IPS DF 6.9 (cell line): ENCODE measurements around the gene PNP.
"Not testable (repeated sequence)": the region's sequence is repeated elsewhere in the genome, so short reads cannot be mapped to it uniquely, and the experiment has no call there.

Experiments
- DNase-seq: peaks from one replicate; pipeline ENCODE4 v3.0.0-alpha.2; 2013; ENCODE audit warnings: low read depth, low spot score
- H3K27ac ChIP-seq: one replicate; pipeline ENCODE4 v1.5.1; 2013; ENCODE audit warnings: low read length, control low read depth
- H3K27me3 ChIP-seq: 2 replicates; pipeline ENCODE4 v1.6.1; 2013; ENCODE audit warnings: mild to moderate bottlenecking, low read length; ENCODE audit not compliant: control insufficient read depth, insufficient read depth
- H3K36me3 ChIP-seq: 2 replicates; pipeline ENCODE4 v1.6.1; 2013; ENCODE audit warnings: low read length; ENCODE audit not compliant: control insufficient read depth, insufficient read depth
- H3K4me1 ChIP-seq: 2 replicates; pipeline ENCODE4 v1.6.1; 2013; ENCODE audit warnings: low read length; ENCODE audit not compliant: control insufficient read depth, insufficient read depth
- H3K4me3 ChIP-seq: 2 replicates; pipeline ENCODE4 v1.5.1; 2013; ENCODE audit warnings: mild to moderate bottlenecking, low read length
- H3K9me3 ChIP-seq: 2 replicates; pipeline ENCODE4 v1.6.1; 2013; ENCODE audit warnings: low read length, inconsistent platforms; ENCODE audit not compliant: control insufficient read depth, insufficient read depth
- WGBS: extraction: QIAGEN DNeasy Blood & Tissue Kit; methylation state at CpG from one replicate; pipeline ENCODE4 v1.1.7; 2013; ENCODE audit warnings: mixed read lengths, missing lambda C conversion rate; ENCODE audit not compliant: insufficient read length, insufficient coverage; 5-methylcytosine and 5-hydroxymethylcytosine counted together

The PNP gene

DNA sequence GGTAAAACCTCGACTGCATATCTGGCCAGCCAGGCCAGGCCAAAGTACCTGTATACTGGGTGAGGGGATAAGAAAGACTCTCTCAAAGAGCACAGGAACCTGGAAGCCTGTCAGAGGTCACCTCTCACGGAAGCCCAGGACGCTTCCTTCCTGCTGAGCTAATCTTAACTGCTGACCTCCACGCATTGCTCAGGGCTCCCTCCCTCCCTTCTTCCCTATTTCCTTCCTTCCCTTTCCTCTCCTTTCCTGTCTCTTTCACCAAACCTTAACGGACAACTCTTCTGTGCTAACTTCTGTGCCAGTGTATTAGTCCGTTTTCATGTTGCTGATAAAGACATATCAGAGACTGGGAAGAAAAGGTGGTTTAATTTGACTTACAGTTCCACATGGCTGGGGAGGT lies 21.4 kb downstream of the PNP start:
- Histone ChIP-seq H3K9me3 (no peaks in the 10 kb centered on the region; the same call in 1 of the 2 replicates), H3K4me1 (no peaks in the 10 kb centered on the region), H3K27me3 (no peaks in the 10 kb centered on the region), H3K4me3 (no peak overlapping the region), H3K27ac (no peak overlapping the region), H3K36me3 (no peaks in the 10 kb centered on the region)
- no peak for DNase-seq
- no CpG with 5 or more reads among the region's 6 CpGs for WGBS

DNA sequence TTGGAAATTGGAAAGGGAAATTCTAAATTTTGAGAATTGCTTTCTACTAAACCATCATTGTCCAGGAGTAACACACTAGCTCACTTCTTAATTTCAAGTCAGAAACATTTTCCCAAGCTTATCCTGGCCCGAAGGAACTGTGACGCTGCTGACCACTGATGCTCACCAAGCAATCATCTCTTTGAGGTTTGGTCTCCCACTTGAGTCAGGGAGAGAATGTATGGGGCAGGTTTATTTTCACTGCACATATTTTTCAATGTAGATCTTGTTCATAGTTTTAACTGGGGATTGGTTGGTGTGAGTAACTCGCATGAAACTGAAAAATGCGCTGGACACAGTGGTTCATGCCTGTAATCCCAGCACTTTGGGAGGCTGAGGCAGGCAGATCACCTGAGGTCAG lies 23.3 kb downstream of the PNP start:
- H3K4me1 ChIP-seq: no peaks in the 10 kb centered on the region
- DNase-seq: no peak
- no peak overlapping the region for H3K4me3 ChIP-seq
- no CpG with 5 or more reads among the region's 4 CpGs for WGBS
- no peaks in the 10 kb centered on the region; the same call in 1 of the 2 replicates for H3K9me3 ChIP-seq
- H3K36me3 ChIP-seq: no peaks in the 10 kb centered on the region
- no peaks in the 10 kb centered on the region for H3K27me3 ChIP-seq
- no peak overlapping the region for H3K27ac ChIP-seq

DNA sequence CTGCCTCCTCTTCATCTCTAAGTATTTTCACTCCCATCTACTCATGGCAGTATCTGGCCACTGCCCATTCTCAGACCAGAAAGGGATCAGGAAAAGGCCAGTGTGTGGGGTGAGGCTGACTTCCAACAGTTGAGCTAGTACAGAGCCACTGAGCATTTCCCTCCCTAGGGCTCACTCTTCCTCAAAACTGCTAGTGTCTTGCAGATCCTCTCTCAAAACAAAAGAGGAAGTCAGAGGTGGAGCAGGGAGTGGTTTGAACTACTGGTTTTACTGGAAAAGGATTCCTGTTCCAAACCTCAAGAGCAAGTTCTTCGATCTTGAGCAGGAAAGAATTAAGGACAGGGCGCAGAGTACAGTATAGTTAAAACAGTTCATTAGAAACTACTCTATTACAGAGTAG lies 24.4 kb downstream of the PNP start:
- Histone ChIP-seq H3K27me3 (no peaks in the 10 kb centered on the region), H3K4me1 (no peaks in the 10 kb centered on the region), H3K4me3 (no peak overlapping the region), H3K27ac (no peak overlapping the region), H3K9me3 (no peaks in the 10 kb centered on the region; the same call in 1 of the 2 replicates), H3K36me3 (no peaks in the 10 kb centered on the region)
- WGBS: no CpG with 5 or more reads among the region's 2 CpGs
- DNase-seq: no peak

DNA sequence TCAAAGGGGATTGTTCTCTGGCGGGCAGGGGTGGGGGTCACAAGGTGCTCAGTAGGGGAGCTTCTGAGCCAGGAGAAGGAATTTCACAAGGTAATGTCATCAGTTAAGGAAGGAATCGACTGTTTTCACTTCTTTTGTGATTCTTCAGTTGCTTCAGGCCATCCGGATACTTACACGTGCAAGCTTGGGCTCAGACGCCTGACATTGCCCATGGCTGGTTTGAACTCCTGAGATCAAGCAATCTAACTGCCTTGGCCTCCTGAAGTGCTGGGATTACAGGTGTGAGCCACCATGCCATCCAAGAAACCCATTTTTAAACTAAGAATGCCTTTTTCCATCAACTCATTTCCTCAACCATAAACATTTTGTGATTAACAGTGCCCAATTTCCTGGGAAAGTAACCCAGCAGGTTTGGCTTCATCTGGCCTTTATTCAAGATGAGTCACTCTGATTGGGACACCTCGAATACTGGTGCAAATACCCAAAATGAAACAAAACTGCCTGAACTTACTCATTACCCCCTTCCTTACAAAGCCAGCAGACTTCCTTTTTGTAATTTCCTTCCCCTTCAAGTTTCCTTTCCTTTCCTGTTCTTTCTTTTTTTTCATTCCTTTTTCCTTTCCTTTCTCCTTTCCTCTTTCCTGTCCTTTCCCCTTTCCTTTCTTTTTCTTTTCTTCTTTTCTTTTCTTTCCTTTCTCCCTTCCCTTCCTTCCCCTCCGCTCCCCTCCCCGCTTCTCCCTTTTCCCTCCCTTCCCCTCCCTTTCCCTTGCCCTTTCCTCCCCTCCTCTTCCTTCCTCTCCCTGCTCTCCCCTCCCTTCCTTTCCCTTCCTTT lies 25.9 kb downstream of the PNP start:
- H3K4me1 ChIP-seq: no peaks in the 10 kb centered on the region
- DNase-seq: no peak
- WGBS: no CpG with 5 or more reads among the region's 8 CpGs
- H3K9me3 ChIP-seq: no peaks in the 10 kb centered on the region; the same call in 1 of the 2 replicates
- H3K27ac ChIP-seq: no peak overlapping the region
- no peaks in the 10 kb centered on the region for H3K27me3 ChIP-seq
- no peaks in the 10 kb centered on the region for H3K36me3 ChIP-seq
- H3K4me3 ChIP-seq: no peak overlapping the region

DNA sequence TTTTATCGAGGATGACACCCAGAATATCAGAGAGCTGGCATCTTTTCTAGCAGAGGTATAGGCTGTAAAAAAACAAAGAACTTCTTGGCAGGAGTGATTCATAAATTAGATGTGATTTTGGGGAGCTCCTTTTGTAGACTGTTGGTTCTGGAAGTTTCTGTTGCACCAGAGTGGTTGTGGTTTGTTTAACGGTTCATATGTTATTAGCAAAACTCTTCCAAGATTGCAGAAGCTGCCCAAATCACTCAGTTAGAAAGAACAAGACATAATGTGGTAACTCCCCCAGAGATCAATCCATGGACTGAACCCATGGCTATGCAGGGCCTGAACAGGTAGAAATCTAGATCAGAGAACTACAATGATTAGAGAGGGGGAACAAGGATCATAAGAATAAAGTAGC lies 29.4 kb downstream of the PNP start:
- no peak for DNase-seq
- H3K27ac ChIP-seq: no peak overlapping the region
- no peaks in the 10 kb centered on the region for H3K4me1 ChIP-seq
- H3K4me3 ChIP-seq: no peak overlapping the region
- H3K27me3 ChIP-seq: no peaks in the 10 kb centered on the region
- no CpG with 5 or more reads among the region's 2 CpGs for WGBS
- H3K9me3 ChIP-seq: no peaks in the 10 kb centered on the region; the same call in 1 of the 2 replicates
- H3K36me3 ChIP-seq: no peaks in the 10 kb centered on the region

DNA sequence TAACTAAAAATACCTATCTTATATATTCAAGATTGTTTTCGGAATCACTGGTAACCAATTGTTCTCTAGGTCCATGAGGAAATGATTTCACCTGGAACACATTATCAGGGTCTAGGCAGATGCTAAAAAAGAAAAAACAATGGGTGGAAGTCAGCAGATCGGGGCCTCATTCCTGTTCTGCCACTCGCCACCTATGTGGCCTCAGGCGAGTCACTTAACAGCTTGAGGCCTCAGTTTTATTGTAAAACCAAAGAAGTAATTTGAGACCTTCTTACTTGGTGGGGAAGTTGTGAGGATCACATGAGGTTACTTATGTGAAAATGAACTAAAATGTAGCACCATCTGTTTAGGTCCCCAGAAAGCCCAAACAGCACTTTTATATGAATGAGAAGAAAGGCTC lies 29.9 kb downstream of the PNP start:
- no peak overlapping the region for H3K27ac ChIP-seq
- H3K27me3 ChIP-seq: no peaks in the 10 kb centered on the region
- no peaks in the 10 kb centered on the region; the same call in 1 of the 2 replicates for H3K9me3 ChIP-seq
- no CpG with 5 or more reads among the region's 4 CpGs for WGBS
- no peaks in the 10 kb centered on the region for H3K36me3 ChIP-seq
- DNase-seq: no peak
- no peaks in the 10 kb centered on the region for H3K4me1 ChIP-seq
- H3K4me3 ChIP-seq: no peak overlapping the region

DNA sequence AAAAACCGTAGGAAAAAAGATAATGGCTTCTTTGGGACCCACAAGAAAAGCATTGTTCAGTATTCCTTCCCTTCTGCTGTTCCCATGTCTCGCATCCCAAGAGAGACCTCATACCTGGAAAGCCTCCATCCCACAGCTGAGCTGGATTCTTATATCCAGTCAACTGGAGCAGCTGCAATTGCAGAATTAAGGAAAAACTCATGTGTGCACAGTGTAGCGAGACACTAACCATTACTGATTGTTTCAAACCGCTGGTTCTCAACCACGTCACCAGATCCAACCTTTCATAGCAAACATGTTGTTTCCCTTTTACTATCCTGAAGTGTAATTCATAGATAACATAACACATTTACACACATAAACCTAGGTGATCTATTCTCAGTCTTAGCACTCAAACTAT lies 30.7 kb downstream of the PNP start:
- WGBS: no CpG with 5 or more reads among the region's 5 CpGs
- H3K27me3 ChIP-seq: no peaks in the 10 kb centered on the region
- no peak overlapping the region for H3K27ac ChIP-seq
- no peak overlapping the region for H3K4me3 ChIP-seq
- H3K4me1 ChIP-seq: no peaks in the 10 kb centered on the region
- DNase-seq: no peak
- H3K36me3 ChIP-seq: no peaks in the 10 kb centered on the region
- H3K9me3 ChIP-seq: no peaks in the 10 kb centered on the region; the same call in 1 of the 2 replicates

DNA sequence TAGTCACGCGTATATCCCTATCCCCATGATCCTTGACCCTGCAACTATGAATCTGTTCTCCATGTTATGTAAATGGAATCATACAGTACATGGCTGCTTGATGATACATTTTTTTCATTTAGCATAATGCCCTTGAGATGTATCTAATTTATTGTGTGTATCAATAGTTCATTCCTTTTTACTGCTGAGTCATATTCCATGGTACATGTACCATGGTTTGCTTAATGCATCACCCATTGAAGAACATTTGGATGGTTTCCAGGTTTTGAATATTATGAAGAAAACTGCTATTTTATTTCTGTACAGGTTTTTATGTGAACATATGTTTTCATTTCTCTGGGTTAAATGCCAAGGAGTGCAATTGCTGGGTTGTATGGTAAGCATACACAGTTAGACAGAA lies 32.1 kb downstream of the PNP start:
- WGBS: no CpG with 5 or more reads among the region's 2 CpGs
- Histone ChIP-seq H3K9me3 (no peaks in the 10 kb centered on the region), H3K27ac (no peak overlapping the region), H3K4me3 (no peak overlapping the region), H3K27me3 (no peaks in the 10 kb centered on the region), H3K4me1 (no peaks in the 10 kb centered on the region), H3K36me3 (no peaks in the 10 kb centered on the region)
- no peak for DNase-seq

DNA sequence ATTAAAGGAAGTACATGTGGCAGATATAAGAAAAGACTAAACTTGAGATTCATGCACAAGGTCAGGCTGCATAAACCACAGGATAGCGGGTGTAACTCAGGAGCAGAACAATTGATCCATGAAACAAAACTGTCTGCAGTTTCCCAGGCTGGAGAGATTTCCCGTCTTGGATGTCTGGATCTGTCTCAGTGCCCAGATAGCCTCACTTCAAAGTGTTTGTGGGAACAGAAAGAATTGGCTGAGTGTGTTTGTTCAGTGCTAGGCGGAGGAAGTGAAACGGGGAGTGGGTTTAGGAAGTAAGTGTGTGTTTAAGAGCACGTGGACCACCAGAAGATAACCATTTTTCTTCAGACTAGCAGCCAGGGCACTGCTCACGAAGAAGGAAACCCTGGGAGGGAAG lies 34.7 kb downstream of the PNP start:
- WGBS: no CpG with 5 or more reads among the region's 6 CpGs
- H3K9me3 ChIP-seq: no peaks in the 10 kb centered on the region

DNA sequence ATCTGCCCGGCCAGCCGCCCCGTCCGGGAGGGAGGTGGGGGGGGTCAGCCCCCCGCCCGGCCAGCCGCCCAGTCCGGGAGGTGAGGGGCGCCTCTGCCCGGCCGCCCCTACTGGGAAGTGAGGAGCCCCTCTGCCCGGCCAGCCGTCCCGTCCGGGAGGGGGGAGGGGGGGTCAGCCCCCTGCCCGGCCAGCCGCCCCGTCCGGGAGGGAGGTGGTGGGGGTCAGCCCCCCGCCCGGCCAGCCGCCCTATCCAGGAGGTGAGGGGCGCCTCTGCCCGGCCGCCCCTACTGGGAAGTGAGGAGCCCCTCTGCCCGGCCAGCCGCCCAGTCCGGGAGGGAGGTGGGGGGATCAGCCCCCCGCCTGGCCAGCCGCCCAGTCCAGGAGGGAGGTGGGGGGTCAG lies 37.1 kb downstream of the PNP start:
- not testable (repeated sequence) for H3K27me3 ChIP-seq, H3K27ac ChIP-seq, H3K4me1 ChIP-seq, H3K4me3 ChIP-seq, H3K9me3 ChIP-seq, DNase-seq, H3K36me3 ChIP-seq
- no CpG with 5 or more reads among the region's 30 CpGs for WGBS

More for the DNA sequence above, 34.7 kb downstream of the PNP start:
- Histone ChIP-seq H3K27ac (no peak overlapping the region), H3K27me3 (no peaks in the 10 kb centered on the region), H3K4me3 (no peak overlapping the region), H3K4me1 (no peaks in the 10 kb centered on the region), H3K36me3 (no peaks in the 10 kb centered on the region)
- no peak for DNase-seq

DNA sequence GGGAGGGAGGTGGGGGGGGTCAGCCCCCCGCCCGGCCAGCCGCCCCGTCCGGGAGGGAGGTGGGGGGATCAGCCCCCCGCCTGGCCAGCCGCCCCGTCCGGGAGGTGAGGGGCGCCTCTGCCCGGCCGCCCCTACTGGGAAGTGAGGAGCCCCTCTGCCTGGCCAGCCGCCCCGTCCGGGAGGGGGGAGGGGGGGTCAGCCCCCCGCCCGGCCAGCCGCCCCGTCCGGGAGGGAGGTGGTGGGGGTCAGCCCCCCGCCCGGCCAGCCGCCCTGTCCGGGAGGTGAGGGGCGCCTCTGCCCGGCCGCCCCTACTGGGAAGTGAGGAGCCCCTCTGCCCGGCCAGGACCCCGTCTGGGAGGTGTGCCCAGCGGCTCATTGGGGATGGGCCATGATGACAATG lies 37.5 kb downstream of the PNP start:
- not testable (repeated sequence) for DNase-seq, H3K9me3 ChIP-seq, H3K27me3 ChIP-seq, H3K4me1 ChIP-seq, H3K27ac ChIP-seq, H3K36me3 ChIP-seq, H3K4me3 ChIP-seq
- no CpG with 5 or more reads among the region's 30 CpGs for WGBS
